GM18861 (cell line): ENCODE data around the gene EDAR.

Experiments used
- ATAC-seq: cut with Tn5 transposase; IDR thresholded peaks from one replicate; pipeline ENCODE4 v1.9.1; 2021; ENCODE audit not compliant: unreplicated experiment

The EDAR gene

DNA sequence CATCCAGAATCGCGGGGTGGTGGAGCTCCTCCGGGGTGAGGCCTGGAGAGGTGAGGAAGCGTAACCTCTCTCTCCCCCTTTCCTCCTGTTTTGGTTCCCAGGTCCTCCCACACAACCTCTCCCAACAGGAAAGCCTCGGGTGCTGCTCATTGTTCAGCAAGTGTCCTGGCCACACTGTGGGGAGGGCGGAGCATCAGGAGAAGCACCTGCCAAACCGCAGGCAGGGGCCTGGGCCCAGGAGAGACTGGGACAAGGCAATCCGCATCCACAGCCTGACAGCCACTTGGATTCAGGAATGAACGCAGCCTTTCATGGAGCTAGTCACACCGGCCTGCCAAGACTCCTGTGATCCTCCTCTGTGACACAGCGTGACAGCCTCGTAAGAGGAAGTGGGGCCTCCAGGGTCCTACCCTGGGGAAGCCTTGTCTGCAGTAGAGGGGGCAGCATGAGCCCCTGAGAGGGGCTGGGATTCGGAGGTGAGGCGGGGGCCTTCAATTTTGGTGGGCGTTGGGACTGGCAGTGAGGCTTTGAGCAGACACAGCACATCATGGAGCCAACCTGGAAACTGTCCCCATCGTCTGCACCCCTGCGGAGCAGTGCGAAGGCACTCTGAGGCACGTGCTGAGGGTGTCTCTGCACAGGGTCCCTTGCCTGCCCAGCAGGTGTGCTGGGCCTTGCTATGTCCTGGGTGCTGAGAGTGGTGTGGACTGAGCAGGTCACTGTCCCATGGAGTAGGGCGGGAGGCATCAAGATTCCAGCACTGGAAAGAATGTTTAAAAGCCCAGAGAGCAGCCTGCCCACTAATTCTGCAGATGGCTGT lies 62.2 kb downstream of the EDAR start:
- no peak for ATAC-seq

DNA sequence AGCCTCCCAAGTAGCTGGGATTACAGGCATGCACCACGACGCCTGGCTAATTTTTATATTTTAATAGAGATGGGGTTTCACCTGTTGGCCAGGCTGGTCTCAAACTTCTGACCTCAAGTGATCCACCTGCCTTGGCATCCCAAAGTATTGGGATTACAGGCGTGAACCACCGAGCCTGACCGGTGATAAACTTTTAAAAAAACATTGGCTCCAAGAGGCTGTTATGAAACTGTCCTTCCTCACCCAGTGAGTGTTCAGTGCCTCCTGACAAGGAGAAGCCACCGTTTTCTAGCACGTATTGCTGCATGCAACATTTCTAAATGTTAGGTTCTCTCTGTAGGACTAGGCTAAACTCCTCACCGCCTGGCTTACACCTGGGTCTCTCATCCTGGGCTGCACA lies 63.3 kb downstream of the EDAR start:
- no peak for ATAC-seq

DNA sequence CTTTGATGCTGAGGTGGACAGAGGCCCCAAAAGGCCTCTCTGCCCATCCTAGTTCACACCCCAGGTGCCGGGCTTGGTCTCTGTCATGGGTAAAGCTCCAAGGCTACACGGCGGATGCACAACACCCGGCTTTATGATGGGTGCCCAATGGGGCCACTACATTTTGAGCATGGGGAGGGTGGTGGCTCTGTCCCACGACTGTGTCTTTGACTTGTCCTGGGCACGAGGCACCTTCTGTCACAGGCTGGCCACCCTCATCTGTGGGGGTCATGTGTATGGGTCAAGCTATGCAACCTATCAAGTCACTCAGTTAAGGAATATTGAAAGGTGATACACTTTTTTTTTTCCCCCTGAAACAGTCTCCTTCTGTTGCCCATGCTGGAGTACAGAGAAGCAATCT lies 63.7 kb downstream of the EDAR start:
- ATAC-seq, result no peak

DNA sequence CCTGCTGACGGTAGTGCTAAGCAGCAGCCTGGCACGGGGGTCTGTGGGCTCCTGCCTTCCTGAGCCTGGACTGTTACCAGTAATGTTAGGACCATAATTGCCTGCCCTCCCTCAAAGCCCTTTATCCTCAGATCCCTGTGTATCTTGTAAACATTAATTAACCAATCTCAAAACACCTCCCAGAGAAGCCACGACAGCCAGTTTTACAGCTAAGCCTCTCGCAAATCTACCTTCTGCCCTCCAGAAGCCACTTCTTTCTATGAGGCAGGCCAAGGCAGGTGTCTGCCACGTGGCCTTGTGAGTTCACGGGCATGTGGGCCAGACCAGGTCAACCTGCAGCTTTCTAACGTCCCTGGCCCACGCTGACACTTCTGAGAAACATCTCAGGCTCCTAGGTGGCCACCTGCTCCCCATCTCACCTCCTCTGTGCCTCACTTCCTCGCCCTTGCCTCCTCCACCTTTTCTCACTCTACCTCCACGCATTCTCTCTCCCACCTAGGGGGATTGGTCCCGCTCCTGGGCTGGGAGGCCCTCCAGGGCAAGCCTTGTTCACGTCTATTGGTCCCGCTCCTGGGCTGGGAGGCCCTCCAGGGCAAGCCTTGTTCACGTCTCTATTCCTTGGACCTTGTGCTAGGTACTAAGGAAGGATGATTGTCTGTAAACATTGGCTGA lies 64.3 kb downstream of the EDAR start:
- no peak for ATAC-seq

DNA sequence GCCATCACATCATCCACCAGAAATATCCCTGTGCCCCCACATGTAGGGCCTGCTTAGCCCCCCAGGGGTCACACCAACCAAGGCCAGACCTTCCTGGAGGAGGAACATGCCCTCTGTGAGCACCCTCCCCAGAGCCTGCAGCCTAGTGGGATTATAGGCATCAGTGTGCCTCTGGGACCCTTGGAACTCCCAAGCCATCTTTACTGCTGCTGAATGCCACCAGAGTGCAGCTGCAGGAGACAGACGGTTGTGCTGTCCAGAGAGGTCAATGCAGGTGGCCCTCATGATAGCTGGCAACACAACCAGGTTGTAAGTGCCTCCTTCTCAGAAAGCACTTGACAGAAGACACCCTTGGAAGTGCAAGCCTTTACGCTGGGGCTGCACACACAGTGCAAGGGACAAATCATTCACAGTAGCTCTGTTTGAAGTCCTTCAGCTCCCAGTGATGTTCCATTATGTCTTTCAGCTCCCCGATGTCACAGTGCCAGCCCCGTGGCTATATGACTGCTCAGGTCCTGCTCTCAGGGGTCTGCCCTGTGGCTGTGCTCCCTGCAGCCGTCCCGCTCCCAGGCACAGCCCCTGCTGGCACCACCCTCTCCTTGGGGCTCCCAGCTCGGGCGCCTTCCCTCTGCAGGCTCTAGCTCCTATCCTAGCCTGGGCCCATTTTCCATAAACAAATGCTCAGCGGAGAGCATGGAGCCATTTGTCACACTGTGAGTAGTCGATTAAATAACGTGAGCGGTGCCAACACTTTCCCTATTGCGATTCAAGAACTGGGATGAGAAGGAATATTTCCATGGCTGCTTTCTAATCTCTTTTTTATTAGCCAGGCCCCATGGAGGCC lies 65.1 kb downstream of the EDAR start:
- no peak for ATAC-seq

DNA sequence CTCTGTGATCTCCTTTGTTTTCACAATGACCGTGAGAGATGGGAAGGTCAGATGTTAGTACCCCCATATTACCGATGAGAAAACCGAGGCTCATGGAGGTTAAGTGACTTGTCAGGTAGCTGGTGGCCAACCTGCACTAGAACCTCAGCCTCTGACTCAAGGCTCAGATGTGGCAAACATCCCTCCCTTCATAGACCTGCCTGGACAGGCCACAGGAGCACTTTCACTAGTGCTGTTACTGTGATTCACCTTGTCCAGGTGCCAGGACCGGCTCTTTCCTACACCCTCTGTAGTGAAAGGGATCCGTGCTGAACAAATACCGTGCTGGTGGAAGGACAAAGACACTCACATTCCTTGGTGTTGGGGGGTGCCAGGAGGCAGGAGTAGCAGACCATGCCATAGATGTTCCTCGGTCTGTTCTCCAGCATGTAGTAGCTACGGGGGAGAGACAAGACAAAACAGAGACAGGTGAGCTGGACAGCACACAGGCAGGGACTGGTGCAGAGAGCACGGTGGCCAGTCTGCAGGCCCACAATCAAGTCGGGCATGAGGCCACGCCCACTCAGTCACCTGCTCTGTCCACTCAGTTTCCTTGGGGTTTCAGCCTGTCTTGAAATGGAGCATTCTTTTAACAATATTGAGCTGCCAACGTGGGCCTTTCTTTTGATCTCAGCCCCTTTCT lies 65.9 kb downstream of the EDAR start:
- ATAC-seq, result no peak

DNA sequence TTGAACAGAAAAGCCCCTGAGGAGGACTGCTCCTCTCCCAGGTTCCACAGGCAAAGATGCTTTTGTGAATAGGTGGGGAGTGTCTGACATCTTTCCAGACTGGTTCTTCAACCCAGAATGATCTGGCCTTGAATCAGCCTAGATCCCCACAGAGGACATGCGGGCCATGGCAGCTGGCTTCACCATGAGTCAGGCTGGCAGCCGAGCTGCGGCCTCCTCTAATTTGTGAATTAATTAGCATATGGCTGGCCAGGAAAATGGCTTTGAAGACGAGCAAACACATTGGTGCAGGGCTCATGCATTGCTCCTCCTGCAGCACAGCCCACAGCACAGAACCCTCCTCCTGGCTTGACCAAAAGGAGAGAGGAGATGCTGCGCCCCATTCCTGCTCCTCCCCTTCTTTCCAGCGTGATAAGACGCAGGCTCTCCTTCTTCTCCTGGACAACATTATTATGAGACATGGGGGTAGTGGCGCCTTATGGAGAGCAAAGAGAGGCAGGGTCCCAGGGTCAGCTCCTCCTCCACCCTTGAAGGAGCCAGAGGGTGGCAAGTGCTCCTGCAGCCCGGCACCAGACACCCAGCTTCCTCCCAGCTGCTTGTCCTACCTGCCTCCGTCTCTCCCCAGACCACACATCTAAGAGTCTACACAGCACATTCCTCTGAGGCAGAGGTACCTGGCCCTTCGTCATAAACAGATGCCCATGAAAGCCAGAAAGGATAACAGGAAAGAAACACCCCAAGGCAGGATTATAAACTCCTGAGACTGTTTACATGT lies 66.7 kb downstream of the EDAR start:
- ATAC-seq, result no peak

DNA sequence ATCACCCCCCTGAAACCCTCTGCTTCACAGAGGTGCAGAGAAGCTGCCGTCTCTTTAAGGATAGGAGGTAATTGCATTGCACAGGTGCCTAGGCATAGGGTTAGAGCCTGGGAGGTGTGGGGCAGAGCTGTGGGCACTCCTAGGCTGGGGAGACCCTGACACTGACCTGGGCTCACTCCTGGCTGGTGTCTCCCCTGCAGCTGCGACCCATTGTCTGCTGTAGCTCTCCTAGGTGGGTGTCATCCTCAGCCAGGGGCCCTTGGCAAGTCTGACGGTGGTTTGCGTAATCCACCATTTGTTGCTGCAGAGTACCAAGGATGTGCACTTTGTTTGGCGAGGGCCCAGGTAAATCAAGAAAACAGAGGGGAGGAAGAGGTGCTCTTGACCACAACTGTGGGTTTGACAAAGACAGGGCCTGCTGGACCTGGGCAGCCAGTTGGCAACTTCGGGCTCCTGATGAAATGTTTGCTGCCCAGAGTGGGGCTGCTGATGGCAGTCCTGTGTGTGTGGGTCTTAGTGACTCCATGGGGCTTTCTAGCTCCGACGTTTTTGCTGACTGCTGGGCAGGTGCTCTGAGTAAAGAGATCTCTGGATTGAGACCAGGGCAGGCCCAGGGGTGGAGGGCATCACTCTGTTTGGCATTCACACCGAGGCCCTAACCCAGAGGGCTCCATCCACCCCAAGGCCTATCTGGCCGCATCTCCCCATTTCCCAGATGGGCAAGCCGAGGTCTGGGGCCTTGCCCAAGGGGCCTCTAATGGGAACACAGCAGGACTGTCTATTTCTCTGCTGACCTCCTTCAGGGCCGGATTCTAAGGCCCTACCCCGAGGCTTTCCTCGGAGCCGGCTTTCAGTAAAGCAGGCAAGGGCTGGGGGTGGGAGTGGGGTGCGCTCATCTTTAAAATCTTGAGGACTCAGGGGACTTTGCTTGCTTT lies 67.7 kb downstream of the EDAR start:
- no peak for ATAC-seq

DNA sequence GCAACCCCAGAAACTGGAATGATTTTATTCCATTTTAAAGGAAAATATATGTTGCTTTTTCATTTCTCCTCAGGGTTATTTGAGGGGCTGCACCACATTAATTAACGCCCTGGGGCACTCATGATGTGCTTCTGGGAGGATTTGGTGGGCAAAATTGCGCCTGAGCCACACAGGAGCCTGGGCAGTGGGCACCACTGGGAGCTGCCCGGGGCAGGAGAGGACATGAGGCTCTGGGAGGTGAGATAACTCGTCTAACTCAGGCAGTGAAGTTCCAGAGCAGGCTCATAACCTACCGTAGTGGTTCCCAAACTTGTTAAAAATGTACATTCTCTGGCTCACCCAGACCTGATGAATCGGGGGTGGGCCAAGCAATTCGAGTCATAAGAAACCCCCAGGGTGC lies 68.3 kb downstream of the EDAR start:
- ATAC-seq, result no peak

DNA sequence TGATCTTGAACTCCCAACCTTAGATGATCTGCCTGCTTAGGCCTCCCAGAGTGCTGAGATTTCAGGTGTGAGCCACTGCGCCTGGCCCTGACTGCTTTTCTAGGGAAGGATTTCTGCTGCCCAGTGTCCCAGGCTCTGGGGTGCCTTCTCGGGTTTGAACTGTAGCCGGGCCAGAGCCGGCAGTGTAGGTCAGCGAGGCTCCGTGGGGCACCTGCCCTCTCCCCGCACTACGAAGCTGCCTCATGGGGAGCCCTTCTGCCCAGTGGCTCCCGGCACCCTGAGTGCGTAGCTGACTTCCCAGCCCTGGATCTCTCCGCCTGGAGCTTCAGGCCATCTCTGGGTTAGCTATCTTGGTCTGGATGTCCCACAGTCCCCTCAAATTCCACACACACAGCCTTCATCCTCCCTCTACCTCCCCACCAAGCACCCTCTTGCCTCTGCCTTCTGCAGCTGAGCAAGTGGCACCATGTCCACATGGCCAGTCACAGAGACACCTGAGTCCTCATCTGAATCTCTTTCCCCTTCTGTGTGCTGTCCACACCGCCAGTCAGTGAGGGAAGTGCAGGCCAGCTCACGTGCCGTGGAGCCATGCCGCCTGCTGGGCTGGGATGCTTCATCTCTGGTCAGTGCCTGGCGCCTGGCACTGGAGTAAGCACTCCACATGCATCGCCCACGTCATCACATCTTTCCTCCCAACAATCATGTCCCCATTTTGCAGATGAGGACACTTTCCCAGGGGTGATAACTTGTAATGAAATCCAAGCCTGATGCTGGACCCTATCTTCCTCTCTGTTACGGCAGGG lies 69.2 kb downstream of the EDAR start:
- ATAC-seq, result no peak

DNA sequence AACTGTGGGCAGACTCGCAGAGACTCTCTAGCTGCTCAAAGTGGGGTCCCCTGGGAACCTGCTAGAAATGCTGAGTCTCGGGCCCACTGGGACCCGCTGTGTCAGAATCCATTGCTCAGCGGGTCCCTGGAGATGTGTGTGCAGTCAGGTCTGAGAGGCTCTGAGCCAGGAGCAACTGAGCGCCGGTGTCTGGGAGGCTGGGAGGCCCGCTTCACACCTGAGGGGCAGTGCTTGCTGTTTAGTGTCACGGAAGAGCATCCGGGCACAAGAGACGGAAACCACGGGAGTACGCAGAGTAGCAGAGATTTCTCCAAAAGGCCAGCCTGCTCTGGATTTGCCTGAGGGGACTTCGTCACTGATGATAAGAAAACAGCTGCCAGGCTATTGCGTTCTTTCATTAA lies 70.1 kb downstream of the EDAR start:
- no peak for ATAC-seq

DNA sequence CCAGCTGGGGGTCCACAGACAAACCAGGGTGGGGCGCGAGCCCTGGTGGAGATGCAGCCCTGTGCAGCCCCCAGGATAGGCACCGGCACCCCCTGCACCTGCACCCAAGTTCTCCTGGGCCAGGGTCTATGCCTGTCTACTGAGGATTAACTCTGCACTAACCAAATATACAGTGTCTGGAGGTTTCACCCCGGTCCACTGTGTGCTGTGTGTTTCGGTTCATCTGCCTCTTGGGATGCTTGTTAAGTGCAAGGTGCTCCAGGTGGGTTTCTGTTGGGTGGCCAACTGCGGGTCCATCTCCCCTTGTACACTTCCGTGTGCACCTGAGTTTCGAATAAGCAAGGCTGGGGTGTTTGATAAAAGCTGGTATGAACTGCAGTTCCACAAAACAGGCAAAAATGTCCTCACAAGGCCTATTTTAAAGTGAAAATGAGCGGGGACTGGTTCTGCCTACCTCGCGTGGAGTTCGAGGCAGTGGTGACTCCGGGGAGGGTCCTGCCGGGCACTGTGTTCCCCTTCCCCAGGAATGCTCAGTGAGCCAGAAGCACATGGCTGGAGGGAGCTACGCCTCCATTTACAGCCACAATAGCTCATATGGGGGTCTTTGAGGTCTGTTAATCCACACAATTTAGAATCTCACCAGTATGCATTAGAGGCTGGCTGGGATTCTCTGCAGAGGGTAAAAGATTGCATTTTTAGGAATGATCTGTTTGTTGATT lies 70.7 kb downstream of the EDAR start:
- ATAC-seq, result no peak

DNA sequence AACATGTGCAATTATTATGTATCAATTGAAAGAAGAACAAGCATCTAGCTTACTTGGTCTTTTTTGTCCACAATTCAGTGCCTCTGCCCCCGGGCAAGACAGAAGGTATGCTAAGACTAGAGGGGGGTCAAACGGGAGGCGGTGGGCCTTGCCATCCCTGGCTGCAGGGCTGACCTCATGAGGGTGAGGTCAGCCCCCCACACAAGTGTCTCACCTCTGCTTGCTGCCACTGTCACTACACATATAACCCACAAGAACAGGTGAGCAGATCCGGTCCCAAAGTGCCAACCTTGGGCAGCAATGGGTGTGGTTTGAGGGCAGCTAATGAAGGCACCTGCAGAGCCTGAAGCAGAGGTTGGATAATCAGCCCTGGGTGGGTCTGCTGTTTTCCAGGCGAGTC lies 71.5 kb downstream of the EDAR start:
- ATAC-seq, result no peak

DNA sequence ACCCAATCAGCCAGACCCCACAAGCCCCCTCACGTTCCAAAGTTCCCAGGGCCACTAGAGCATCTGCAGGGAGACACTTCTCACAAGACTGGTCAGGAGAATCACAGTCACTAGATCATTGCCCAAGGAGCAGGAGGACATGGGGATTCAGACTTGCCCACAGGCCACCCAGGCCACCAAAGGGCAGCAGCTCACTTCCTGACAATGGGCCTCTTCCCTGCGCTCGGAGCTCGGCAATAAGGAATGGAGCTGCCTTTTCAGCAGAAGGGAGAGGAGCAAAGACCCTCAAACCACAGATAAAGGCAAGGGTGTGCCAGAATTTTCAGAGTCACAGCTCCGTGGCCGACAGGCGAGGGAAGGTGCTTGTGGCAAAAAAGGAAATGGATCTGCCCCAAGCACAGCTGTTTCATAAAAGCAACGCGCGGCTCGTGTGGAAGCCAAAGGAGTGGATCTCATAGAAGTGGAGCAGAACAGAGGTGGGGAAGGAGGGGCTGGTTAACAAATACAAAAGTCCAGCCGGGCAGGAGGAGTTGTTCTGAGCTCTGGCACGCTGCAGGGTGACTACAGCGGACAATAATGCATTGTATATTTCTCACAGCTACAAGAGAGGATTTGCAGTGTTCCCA lies 72.1 kb downstream of the EDAR start:
- no peak for ATAC-seq

DNA sequence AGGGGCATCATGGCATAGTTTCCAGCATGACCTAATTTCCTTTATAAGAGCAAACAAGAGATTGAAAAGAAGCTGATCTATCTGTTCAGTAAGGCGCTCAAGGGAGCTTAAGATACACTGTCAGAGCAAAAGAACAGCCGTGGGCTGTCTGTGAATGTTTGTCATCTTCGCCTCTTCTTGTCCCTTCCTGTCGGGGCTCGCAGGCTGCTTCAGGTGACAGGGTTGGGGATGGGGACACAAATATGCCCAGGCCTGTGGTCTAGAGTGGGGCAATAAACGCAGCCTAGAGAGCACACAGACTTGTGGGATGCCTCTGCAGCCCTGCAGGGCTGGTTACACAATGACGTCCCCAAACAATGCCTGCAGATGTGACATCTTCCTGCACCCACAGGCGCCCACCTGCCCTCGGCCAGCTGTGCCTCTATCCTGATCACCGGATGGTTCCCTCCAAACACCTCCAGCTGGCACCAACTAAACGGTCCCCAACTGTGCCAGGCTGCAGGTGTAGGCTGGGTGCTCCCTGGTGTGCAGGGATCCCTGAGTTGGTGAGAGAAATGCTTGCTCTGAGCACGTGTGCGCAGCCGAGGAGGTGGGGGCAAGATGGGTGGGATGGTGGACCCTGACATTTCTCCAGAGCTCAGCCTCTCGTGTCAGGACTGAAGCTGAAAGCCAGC lies 72.8 kb downstream of the EDAR start:
- no peak for ATAC-seq

DNA sequence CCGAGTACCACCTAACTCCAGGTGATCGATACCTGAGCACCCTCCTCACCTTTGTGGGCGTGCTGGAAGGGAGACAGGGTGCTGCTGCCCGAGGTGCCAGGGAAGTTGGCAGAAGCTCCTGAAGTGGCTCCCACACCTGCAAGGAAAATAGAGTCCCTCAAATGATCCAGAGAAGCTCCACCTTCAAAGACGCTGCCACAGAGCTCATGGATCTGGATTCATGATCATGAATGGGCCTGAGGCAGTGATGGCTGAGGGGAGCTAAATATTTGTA lies 76.5 kb downstream of the EDAR start:
- ATAC-seq, result no peak
